ENCODE results near the gene FAXC. TPM values are rescaled to one million over a fixed set of nuclear protein-coding genes. Genes with fewer than 3 reads are reported as not detected.

FAXC gene
- total and polyA plus RNA-seq, 2 donors (not counting 3 experiments of a cell fraction or from before 2014, with no cell fraction given), result 3.4 to 3.6 TPM

- no peaks in the 10 kb centered on the region for H4K20me1 ChIP-seq (replicated peaks; ENCODE audit: control insufficient read depth, extremely low read depth, insufficient read depth, low read length)
- no peaks in the 10 kb centered on the region for H3K4me1 ChIP-seq (ENCODE audit: control insufficient read depth, extremely low read depth, insufficient read depth, low read length)
- TF ChIP-seq CTCF (IDR thresholded peaks at IDR 0.05; ENCODE audit: extremely low read depth in 1 of 2, insufficient read depth in 1 of 2, low read depth in 1 of 2, low read length in 2 of 2) (peak; percentile 5 to 31), GATA2 (IDR thresholded peaks at IDR 0.05; ENCODE audit: insufficient read depth, insufficient read length, low read depth, low read length) (no peak)
- no peaks in the 10 kb centered on the region for H3K79me2 ChIP-seq (ENCODE audit: control insufficient read depth, insufficient read depth, low read length)
- peak; percentile 42 for FAIRE-seq
- no peak overlapping the region for H3K4me2 ChIP-seq (ENCODE audit: insufficient read depth, low read length)
- no peaks in the 10 kb centered on the region for H3K36me3 ChIP-seq (ENCODE audit: control insufficient read depth in 2 of 2, extremely low read depth in 1 of 2, insufficient read depth in 2 of 2, low read length in 2 of 2)
- no peaks in the 10 kb centered on the region for H3K9me1 ChIP-seq (replicated peaks; ENCODE audit: control insufficient read depth, extremely low read depth, insufficient read depth, low read length)
- H3K27ac ChIP-seq (ENCODE audit: insufficient read depth, low read depth, low read length), result no peak overlapping the region
- DNase-seq (ENCODE audit: low read depth, low spot score), result peak; percentile 10
- no TSS peak for BruUV-seq (replicated peaks)
- CTCF ChIA-PET, result interaction anchor here (0.9 to 3.7 kb wide), 10 partner anchors 10 to 1802 kb away, joined by 3 to 52 read pairs (median 5); no protein-coding TSS in a partner anchor
- peaks cover 0 to 2% of the 10 kb centered on the region in 2 experiments for H3K27me3 ChIP-seq (ENCODE audit: control insufficient read depth in 2 of 2, insufficient read depth in 2 of 2, low read length in 2 of 2)
- dilution Hi-C loops (cut with MboI; ENCODE audit: extremely low pct_ligation_motif_present, low sequenced_read_pairs) (no loop called here), intact Hi-C loops (cut with micrococcal nuclease) (loop anchor here (1.0 kb wide), 1 partner anchor 90 kb away; no protein-coding TSS in a partner anchor)
- no peak overlapping the region for H3K9ac ChIP-seq (replicated peaks; ENCODE audit: extremely low read depth, insufficient read depth, low read length)
- POLR2A ChIA-PET, result no interaction called here
- no peak overlapping the region for H3K4me3 ChIP-seq (replicated peaks in 1 of 3; ENCODE audit: insufficient read depth in 1 of 3, low read depth in 1 of 3, low read length in 3 of 3)
- no peak overlapping the region for H2AFZ ChIP-seq (ENCODE audit: low read depth, low read length)
- H3K9me3 ChIP-seq (replicated peaks; ENCODE audit: control insufficient read depth, insufficient read depth, low read length), result no peaks in the 10 kb centered on the region
Observed at GRCh38 chr6:99241905-99242534, 107.5 kb downstream of the FAXC start.

- CTCF ChIA-PET, result interaction anchor here (2.2 kb wide), 1 partner anchor 12 kb away, joined by 5 read pairs; no protein-coding TSS in a partner anchor
- Histone ChIP-seq H4K20me1 (replicated peaks; ENCODE audit: control insufficient read depth, extremely low read depth, insufficient read depth, low read length) (no peaks in the 10 kb centered on the region), H3K36me3 (ENCODE audit: control insufficient read depth in 2 of 2, extremely low read depth in 1 of 2, insufficient read depth in 2 of 2, low read length in 2 of 2) (no peaks in the 10 kb centered on the region), H3K4me1 (ENCODE audit: control insufficient read depth, extremely low read depth, insufficient read depth, low read length) (no peaks in the 10 kb centered on the region), H3K4me2 (ENCODE audit: insufficient read depth, low read length) (no peak overlapping the region), H3K9me3 (replicated peaks; ENCODE audit: control insufficient read depth, insufficient read depth, low read length) (no peaks in the 10 kb centered on the region), H3K79me2 (ENCODE audit: control insufficient read depth, insufficient read depth, low read length) (no peaks in the 10 kb centered on the region), H3K27me3 (ENCODE audit: control insufficient read depth in 2 of 2, insufficient read depth in 2 of 2, low read length in 2 of 2) (no peaks in the 10 kb centered on the region), H3K9ac (replicated peaks; ENCODE audit: extremely low read depth, insufficient read depth, low read length) (no peak overlapping the region), H3K27ac (ENCODE audit: insufficient read depth, low read depth, low read length) (no peak overlapping the region), H2AFZ (ENCODE audit: low read depth, low read length) (no peak overlapping the region), H3K4me3 (replicated peaks in 1 of 3; ENCODE audit: insufficient read depth in 1 of 3, low read depth in 1 of 3, low read length in 3 of 3) (no peak overlapping the region), H3K9me1 (replicated peaks; ENCODE audit: control insufficient read depth, extremely low read depth, insufficient read depth, low read length) (no peaks in the 10 kb centered on the region)
- dilution Hi-C loops (cut with MboI; ENCODE audit: extremely low pct_ligation_motif_present, low sequenced_read_pairs) (no loop called here), intact Hi-C loops (cut with micrococcal nuclease) (no loop called here)
- FAIRE-seq, result no peak
- POLR2A ChIA-PET, result no interaction called here
- no peak for DNase-seq (ENCODE audit: low read depth, low spot score)
- BruUV-seq (replicated peaks), result no TSS peak
- TF ChIP-seq EZH2 (IDR thresholded peaks at IDR 0.05; ENCODE audit: borderline replicate concordance, low read depth, low read length, severe bottlenecking), result no peak
- TF ChIP-seq CTCF (IDR thresholded peaks at IDR 0.05; ENCODE audit: extremely low read depth in 1 of 2, insufficient read depth in 1 of 2, low read depth in 1 of 2, low read length in 2 of 2), result no peak
- TF ChIP-seq JUN (IDR thresholded peaks at IDR 0.05; ENCODE audit: borderline replicate concordance, insufficient read depth, insufficient read length, low read depth), result no peak
- TF ChIP-seq MAX (IDR thresholded peaks at IDR 0.05; ENCODE audit: insufficient read depth, insufficient read length), result no peak
- TF ChIP-seq MYC (IDR thresholded peaks at IDR 0.05; ENCODE audit: low read depth, low read length), result no peak
- no peak for TF ChIP-seq FOS (IDR thresholded peaks at IDR 0.05; ENCODE audit: borderline replicate concordance, insufficient read depth, low read length)
- TF ChIP-seq POLR2AphosphoS5 (IDR thresholded peaks at IDR 0.05; ENCODE audit: insufficient read depth, low read depth, low read length), result no peak
- no peak for TF ChIP-seq GATA2 (IDR thresholded peaks at IDR 0.05; ENCODE audit: insufficient read depth, insufficient read length, low read depth, low read length)
- TF ChIP-seq POLR2A (IDR thresholded peaks at IDR 0.05; ENCODE audit: low read depth, low read length), result no peak
Observed at GRCh38 chr6:99236010-99236409, 113.5 kb downstream of the FAXC start.

Measured in endothelial cell of umbilical vein (primary cell).